Left lung (tissue), 10 donors: Measurements from ENCODE around the gene HOXC5. TPM values are rescaled to one million over a fixed set of nuclear protein-coding genes. Genes with fewer than 3 reads are reported as not detected.

Experiments
- ATAC-seq: fragments of 200-7000 bp; cut with Tn5 transposase; one replicate; pipeline ENCODE4 v1.9.1; 2020; ENCODE audit warnings: moderate library complexity
- DNase-seq, 4 donors: peaks; one replicate each; pipeline ENCODE4 v3.0.0-alpha.2; 2013 to 2020
- H3K27ac ChIP-seq, 2 donors: fragments of 200-600 bp; sonication (generic) in 1 of 2; one replicate each; pipeline versions ENCODE4 v1.5.0 to v1.8.0; 2020 to 2021
- H3K27me3 ChIP-seq, 2 donors: fragments of 200-600 bp; sonication (generic) in 1 of 2; one replicate each; pipeline versions ENCODE4 v1.5.0 to v1.8.0; 2020 to 2021
- H3K36me3 ChIP-seq, 2 donors: fragments of 200-600 bp; sonication (generic) in 1 of 2; one replicate each; pipeline versions ENCODE4 v1.5.0 to v1.8.0; 2020 to 2021
- H3K4me1 ChIP-seq, 2 donors: fragments of 200-600 bp; one replicate each; pipeline ENCODE4 v1.8.0; 2021
- H3K4me3 ChIP-seq, 2 donors: fragments of 200-600 bp; sonication (generic) in 1 of 2; one replicate each; pipeline versions ENCODE4 v1.5.0 to v1.8.0; 2020 to 2021; ENCODE audit warnings: mild to moderate bottlenecking in 1 of 2
- H3K9me3 ChIP-seq, 2 donors: fragments of 200-600 bp; sonication (generic) in 1 of 2; one replicate each; pipeline versions ENCODE4 v1.5.0 to v1.8.0; 2020 to 2021
- CTCF ChIP-seq, 2 donors: fragments of 200-600 bp; sonication (generic) in 1 of 2; IDR thresholded peaks; one replicate each; pipeline versions ENCODE4 v1.5.0 to v1.8.0; 2021; ENCODE audit warnings: antibody characterized with exemption in 2 of 2
- intact Hi-C, 2 donors: fragments of 100-400 bp; cut with DNase I; formaldehyde crosslinking; loops; one replicate each; pipeline versions ENCODE4 v1.11.2 to v1.14.2; 2022
- polyA plus RNA-seq, 6 donors: library from polyadenylated mRNA; unstranded; fragments of 120-200 nt; gene quantifications; one replicate each; pipeline ENCODE4 v1.2.1, GENCODE V29; 2013; ENCODE audit not compliant: insufficient read length in 6 of 6
- total RNA-seq, 2 donors: library from RNA; stranded (reverse); fragmentation: NEBNext Ultra II Directional; extraction: Animal tissue kit (Norgen Biotek cat#: 25700); gene quantifications; one replicate each; pipeline ENCODE4 v1.2.1, GENCODE V29; 2021
- donor health status: DM: no; HTN: yes; CAD: no.
- donor health status: DM: no; HTN: no; CAD: no.

The HOXC5 gene
- total and polyA plus RNA-seq, 8 donors = 0.11 to 0.38 (median 0.28) TPM

GRCh38 chr12:54038284-54038870 is 5.5 kb downstream of the HOXC5 start:
- Histone ChIP-seq H3K27me3 (peaks cover 63 to 100% of the 10 kb centered on the region in 2 donors), H3K9me3 (no peaks in the 10 kb centered on the region), H3K27ac (no peak overlapping the region), H3K36me3 (no peaks in the 10 kb centered on the region), H3K4me3 (no peak overlapping the region), H3K4me1 (peaks cover 0 to 8% of the 10 kb centered on the region in 2 donors)
- ATAC-seq (no peak), DNase-seq (no peak)
- TF ChIP-seq CTCF (IDR thresholded peaks at IDR 0.05) = no peak
- intact Hi-C loops = no loop called here

- TF ChIP-seq CTCF (IDR thresholded peaks at IDR 0.05) = no peak
- peaks cover 0 to 5% of the 10 kb centered on the region in 2 donors for H3K4me1 ChIP-seq
- peaks cover 57 to 98% of the 10 kb centered on the region in 2 donors for H3K27me3 ChIP-seq
- H3K9me3 ChIP-seq = no peaks in the 10 kb centered on the region
- intact Hi-C loops = no loop called here
- no peaks in the 10 kb centered on the region for H3K36me3 ChIP-seq
- DNase-seq (no peak), ATAC-seq (no peak)
- H3K4me3 ChIP-seq = no peak overlapping the region
- no peak overlapping the region for H3K27ac ChIP-seq
Measured at GRCh38 chr12:54038871-54039414, 6.1 kb downstream of the HOXC5 start.

- no peaks in the 10 kb centered on the region for H3K36me3 ChIP-seq
- DNase-seq (peak in 1 of 4 donors; percentile 86), ATAC-seq (peak; percentile 56)
- no peaks in the 10 kb centered on the region for H3K9me3 ChIP-seq
- peaks cover 51 to 98% of the 10 kb centered on the region in 2 donors for H3K27me3 ChIP-seq
- H3K4me3 ChIP-seq = no peak overlapping the region
- no peak for TF ChIP-seq CTCF (IDR thresholded peaks at IDR 0.05)
- H3K4me1 ChIP-seq = no peaks in the 10 kb centered on the region
- intact Hi-C loops = no loop called here
- no peak overlapping the region for H3K27ac ChIP-seq
Measured at GRCh38 chr12:54039417-54040147, 6.7 kb downstream of the HOXC5 start.

- intact Hi-C loops = no loop called here
- Histone ChIP-seq H3K4me1 (no peaks in the 10 kb centered on the region), H3K27ac (no peak overlapping the region), H3K4me3 (no peak overlapping the region), H3K27me3 (peaks cover 51 to 98% of the 10 kb centered on the region in 2 donors), H3K36me3 (no peaks in the 10 kb centered on the region), H3K9me3 (no peaks in the 10 kb centered on the region)
- no peak for ATAC-seq
- DNase-seq = no peak
- TF ChIP-seq CTCF (IDR thresholded peaks at IDR 0.05) = no peak
Measured at GRCh38 chr12:54040148-54040494, 7.3 kb downstream of the HOXC5 start.

GRCh38 chr12:54040648-54041047 is 7.8 kb downstream of the HOXC5 start:
- no peaks in the 10 kb centered on the region for H3K36me3 ChIP-seq
- DNase-seq (no peak), ATAC-seq (no peak)
- no peak overlapping the region for H3K27ac ChIP-seq
- H3K9me3 ChIP-seq = no peaks in the 10 kb centered on the region
- no peak for TF ChIP-seq CTCF (IDR thresholded peaks at IDR 0.05)
- intact Hi-C loops = no loop called here
- no peak overlapping the region for H3K4me3 ChIP-seq
- peaks cover 51 to 98% of the 10 kb centered on the region in 2 donors for H3K27me3 ChIP-seq
- no peaks in the 10 kb centered on the region for H3K4me1 ChIP-seq
